NCI-H1436 (cell line): ENCODE data around the gene CSGALNACT2.
"Not testable (repeated sequence)": the region's sequence is repeated elsewhere in the genome, so short reads cannot be mapped to it uniquely, and the experiment has no call there.

Source experiments
- DNase-seq: peaks from one replicate; lab custom pipeline; 2025; lab: John Stamatoyannopoulos, UW

The CSGALNACT2 gene

DNA sequence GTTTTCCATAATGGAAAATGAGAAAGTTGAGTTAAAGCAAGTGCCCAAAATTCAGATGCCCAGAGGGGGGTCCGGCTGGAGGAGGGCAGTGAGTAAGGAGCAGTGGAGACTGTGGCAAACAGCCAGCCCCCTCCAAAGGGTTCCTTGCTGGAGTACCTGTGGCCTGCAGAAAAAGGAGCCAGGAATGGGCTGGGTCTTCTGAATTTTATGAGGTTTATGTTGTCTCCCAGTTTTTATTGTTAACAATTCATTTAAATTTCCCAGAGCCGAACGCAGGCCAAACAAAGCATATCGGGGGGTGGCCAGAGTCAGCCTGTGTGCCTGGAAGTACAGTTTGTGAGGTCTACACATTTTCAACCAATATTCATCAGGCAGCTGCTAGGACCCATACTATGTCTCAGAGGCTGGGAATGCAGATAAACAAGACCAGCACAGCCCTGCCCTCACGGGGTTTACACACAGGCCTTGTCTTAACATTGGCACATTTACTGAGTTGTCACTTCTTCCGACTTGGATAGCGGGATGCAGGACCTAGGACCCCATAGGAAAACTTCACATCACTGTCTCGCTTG, 12.9 kb upstream of the CSGALNACT2 start:
- DNase-seq: no peak

DNA sequence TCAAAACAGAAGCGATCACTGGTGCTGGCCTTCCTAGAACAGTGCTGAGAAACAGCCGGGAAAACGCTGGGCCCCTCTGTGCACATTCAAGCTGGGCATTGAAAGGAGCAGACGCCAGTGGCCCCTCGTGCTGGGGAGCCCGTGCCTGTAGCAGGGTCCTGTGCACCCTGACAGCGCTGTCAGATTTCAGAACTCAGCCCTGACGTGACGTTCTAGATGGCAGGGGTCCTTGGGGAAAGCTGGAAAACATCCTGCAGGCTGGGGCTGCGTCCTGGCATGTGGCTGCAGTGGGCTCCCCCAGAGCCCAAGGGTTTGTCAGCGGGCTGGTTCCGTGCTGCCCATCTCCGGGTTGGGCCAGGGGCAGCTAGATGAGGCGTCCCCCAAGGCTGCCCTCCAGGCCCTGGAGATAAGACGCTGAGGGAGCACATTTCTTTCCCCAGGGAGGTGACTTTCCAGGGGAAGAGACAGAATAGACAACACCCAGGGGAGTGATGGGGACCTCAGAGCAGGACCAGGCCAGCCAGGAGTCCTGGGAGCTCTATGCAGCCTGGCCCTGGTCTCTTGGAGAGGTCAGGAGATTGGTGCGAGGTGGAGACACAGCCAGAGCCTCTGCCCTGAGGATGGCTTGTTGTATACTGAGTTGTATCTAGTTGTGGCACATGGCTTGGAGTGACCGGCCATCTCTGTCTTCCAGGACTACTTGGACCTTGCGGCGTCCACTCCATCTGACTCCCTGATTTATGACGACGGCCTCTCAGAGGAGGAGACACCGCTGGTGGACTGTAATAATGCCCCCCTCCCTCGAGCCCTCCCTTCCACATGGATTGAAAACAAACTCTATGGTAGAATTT, 12.1 kb upstream of the CSGALNACT2 start:
- no peak for DNase-seq

DNA sequence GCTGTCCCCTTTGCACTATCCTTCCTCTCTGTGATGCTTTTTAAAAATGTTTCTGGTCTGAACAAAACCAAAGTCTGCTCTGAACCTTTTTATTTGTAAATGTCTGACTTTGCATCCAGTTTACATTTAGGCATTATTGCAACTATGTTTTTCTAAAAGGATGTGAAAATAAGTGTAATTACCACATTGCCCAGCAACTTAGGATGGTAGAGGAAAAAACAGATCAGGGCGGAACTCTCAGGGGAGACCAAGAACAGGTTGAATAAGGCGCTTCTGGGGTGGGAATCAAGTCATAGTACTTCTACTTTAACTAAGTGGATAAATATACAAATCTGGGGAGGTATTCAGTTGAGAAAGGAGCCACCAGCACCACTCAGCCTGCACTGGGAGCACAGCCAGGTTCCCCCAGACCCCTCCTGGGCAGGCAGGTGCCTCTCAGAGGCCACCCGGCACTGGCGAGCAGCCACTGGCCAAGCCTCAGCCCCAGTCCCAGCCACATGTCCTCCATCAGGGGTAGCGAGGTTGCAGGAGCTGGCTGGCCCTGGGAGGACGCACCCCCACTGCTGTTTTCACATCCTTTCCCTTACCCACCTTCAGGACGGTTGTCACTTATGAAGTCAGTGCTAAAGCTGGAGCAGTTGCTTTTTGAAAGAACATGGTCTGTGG, 11.4 kb upstream of the CSGALNACT2 start:
- DNase-seq: no peak

DNA sequence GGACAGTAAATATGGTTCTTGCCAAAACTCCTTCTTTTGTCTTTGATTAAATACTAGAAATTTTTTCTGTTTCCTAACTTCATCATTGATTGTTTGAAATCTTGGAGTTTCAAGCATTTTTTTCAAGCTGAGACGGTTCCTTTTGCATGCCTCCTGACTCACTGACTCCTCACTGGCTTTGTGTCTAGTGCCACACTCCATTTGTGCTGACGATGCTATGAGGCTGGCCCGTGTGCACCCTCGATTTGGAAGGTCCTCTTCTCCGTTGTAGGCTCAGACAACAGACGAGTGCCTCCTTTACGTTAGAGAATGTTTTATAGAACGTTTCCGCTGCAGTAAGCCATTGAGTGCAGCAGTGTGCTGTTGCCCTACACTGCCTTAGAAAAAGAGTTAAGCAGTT, 10.8 kb upstream of the CSGALNACT2 start:
- no peak for DNase-seq

DNA sequence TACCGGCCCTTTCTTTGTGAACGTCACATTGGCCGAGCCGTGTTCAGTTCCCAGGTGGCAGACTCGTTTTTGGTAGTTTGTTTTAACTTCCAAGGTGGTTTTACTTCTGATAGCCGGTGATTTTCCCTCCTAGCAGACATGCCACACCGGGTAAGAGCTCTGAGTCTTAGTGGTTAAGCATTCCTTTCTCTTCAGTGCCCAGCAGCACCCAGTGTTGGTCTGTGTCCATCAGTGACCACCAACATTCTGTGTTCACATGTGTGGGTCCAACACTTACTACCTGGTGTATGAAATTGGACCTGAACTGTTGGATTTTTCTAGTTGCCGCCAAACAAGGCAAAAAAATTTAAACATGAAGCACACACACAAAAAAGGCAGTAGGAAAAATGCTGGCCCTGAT, 9.9 kb upstream of the CSGALNACT2 start:
- DNase-seq: no peak

DNA sequence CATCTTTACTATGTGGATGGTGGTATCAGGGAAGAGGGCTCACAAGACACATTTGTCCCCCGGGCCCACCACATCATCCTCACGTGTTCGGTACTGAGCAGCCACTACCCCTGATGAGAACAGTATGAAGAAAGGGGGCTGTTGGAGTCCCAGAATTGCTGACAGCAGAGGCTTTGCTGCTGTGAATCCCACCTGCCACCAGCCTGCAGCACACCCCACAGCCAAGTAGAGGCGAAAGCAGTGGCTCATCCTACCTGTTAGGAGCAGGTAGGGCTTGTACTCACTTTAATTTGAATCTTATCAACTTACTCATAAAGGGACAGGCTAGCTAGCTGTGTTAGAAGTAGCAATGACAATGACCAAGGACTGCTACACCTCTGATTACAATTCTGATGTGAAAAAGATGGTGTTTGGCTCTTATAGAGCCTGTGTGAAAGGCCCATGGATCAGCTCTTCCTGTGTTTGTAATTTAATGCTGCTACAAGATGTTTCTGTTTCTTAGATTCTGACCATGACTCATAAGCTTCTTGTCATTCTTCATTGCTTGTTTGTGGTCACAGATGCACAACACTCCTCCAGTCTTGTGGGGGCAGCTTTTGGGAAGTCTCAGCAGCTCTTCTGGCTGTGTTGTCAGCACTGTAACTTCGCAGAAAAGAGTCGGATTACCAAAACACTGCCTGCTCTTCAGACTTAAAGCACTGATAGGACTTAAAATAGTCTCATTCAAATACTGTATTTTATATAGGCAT, 9.1 kb upstream of the CSGALNACT2 start:
- DNase-seq: no peak

DNA sequence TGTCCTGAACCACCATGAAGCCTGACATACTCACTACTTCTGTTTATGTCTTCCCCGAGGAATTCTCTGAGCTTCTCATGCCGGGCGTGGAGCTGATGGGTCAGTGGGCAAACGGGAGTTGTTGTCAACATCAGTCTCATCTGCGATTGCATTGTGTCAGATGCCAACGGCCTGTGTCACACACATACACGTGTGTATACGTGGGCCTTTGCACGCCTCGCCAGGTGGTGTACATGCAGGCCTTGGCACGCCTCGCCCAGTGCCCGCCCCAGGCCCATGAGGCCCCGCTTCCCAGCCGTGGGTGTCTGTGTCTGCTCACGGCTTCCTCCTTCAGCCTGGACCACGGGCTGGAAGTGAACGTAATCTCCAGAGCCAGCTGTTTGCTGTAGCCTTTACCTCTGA, 7.5 kb upstream of the CSGALNACT2 start:
- DNase-seq: no peak

DNA sequence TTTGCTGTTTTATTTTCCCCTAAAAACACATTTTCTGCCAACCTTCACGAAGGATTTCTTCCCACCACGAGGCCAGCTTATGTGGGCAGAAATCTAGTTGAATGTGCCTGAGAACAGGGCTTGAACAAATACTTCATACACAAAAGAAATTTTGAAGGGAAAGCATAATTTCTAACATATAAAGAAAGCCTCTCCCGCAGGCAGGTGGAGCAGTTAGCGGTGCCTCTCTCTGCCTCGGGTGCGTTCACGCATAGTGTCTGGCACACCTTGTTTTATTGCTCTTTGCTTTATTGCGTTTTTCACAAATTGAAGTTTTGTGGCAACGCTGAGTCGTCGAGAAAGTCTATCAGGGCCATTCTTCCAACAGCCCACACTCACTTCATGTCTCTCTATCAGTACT, 7.0 kb upstream of the CSGALNACT2 start:
- DNase-seq: no peak

DNA sequence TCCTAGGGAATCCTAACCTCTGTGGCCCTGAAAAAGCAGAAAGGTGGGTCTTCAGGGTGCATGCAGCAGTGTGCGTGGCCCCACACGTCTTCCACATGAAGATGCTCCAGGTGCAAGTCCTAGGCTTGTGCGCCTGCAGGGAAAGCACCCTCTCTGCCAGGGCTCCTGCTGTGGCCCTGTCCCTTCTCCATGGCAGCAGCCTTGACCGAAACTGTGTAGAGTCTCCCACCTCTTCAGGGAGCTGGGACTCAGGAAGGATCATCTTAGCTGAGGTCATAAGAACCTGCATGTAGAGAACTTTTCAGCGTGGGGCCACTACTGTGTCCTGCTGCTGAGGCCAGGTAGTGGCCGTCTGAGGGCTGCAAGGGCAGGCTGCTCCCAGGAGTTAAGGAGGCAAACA, 6.3 kb upstream of the CSGALNACT2 start:
- no peak for DNase-seq

DNA sequence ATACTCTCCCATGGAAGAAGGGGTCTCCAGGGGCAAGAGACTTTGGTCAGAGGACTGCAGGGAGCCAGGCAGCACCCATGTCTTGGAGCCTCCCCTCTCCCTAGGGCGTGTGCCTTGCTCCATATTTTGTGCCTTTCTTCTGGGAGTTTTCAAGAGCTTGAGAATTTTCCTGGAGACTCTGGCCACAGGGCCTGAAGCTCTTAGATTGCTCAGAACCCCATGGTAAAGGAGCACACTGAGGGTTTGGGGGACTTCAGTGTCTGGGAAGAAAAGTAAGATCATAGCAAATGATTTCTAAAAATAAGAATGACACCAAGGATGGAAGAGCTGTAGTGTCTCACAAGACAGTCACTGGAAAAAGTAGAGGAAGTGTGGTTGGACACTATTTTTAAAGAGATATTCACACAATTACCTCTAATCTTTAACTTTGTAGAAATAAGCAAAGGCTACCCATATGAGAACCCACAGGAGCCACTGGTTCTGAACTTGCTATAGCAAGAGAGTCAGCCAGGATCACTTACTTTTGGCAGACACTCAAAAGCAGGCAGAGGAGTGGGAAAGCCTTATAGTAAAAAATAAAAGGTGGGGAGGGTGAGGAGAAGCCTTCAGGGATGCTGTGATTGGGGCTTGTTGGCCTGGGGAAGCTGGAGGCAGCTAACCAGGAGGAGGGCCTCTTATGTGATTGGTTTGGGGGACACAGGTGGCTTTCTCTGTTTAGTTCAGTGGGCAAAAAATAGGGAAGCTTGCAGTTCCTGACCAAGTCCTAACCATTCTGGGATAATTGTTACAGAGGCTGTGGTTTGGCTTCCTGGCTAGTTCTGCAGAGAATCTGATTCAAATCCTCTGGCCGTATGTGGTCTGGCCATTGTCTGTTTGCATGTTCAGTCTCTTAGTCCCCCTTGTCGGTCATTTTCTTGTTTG, 5.1 kb upstream of the CSGALNACT2 start:
- DNase-seq: no peak

DNA sequence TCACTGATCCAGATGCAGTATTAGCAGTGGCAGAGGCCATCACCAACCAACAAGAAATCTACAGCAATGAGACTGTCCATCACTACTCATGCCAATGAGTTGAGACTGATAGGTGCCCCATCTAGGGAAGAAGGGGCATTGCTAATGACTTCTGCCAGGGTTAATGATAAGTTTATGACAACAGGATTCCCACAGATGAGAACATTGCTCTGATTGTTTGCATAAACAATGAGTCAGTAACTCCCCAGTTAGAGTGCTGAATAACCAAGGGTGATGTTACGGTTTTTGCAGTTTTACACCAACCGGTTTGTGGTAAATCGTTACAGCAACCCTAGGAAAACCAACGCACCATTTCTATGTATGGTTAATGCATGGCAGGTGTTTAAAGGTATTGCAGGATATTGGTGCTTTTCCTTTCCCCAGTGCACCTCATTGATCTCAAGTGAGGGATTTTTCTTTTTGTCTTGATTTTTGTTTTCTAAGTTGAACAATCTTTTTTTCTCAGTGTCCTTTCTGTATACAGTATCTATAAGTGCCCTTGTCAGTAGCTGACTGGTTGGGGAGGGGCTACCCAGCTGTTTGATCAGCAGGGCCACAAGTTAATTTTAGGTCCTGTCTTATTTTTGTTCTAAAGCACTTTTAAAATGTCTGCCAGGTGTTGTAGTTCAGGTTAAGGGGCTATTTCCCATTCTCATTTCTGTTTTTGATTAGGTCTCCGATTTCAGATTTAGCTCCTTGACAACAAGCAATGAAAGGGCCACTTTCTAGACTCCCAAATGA, 3.9 kb upstream of the CSGALNACT2 start:
- DNase-seq: no peak

DNA sequence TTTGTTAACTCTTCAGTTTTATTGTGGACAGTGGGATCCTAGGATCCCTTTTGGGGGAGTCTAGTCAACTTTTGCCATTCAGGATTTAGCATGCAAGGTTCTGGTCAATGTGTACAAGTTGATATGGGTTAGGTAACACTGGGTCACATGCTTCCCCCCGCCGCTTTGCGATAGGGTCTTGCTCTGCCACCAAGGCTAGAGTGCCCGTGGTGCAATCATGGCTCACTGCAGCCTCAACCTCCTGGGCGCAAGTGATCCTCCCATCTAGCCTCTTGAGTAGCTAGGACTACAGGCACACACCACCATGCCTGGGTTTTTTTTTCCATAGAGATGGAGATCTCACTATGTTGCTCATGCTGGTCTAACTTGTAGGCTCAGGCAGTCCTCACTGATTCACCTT, 3.2 kb upstream of the CSGALNACT2 start:
- no peak for DNase-seq

DNA sequence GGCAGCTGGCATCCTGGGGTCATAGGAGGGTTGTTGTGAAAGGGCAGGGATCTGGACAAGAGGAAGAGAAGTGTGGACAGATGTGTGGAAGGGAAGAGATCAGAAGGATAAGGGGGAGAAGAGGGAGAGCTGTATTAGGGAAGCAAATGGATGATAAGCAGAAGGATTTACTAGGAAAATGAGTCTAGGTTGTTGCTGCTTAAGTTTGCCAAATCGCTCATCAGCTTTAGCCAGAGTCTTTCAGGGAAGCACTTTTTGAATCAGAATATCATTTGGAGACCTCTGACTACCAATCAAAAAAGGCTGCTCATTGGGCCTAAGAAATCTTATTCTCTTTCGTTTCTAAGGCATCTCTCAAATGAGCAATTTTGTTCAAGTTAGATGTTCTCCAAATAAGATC, 2.6 kb upstream of the CSGALNACT2 start:
- no peak for DNase-seq

DNA sequence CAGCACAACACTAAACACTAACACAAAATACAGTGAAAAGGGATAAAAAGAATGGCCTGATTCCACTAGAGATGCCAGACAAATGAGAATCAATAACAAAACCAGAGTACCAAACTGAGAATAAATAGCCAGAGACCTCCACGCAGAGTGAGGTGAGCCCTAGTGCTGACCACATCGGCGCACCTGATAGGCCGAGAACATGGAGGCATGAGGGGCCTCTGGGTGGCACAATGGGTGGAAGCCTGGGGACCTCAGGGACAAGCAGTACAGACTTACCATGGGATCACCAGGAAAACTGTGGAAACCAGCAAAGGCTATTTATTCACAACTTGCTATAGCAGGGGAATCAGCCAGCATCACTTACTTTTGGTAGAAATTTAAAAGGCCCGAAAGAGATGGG, 1.8 kb upstream of the CSGALNACT2 start:
- DNase-seq: no peak

DNA sequence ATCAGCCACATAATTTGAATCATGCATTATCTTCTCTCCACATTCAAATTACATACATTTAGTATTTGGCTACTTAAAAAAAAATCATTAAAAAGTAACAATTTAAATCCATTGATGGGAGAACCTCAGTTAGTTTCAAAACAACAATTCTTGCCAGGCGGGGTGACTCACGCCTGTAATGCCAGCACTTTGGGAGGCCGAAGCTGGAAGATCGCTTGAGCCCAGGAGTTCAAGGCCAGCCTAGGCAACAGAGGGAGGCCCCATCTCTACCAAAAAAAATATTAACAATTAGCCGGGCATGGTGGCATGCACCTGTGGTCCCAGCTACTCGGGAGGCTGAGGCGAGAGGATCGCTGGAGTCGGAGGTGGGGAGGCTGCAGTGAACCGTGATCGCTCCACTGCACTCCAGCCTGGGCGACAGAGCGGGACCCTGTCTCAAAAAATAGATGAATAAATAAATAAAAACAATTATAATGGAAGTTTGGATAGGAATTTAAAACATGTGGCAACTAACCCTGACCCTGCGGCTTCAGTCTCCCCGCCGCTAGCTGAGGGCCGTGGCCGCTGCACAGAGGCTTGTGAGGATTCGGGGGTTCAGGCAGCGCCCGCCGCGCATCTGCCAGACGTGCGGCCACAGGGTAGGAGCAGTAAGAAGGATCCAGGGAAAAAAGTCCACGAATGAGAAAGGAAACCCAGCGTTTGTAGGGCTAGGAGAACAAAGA, 1.1 kb upstream of the CSGALNACT2 start:
- no peak for DNase-seq

DNA sequence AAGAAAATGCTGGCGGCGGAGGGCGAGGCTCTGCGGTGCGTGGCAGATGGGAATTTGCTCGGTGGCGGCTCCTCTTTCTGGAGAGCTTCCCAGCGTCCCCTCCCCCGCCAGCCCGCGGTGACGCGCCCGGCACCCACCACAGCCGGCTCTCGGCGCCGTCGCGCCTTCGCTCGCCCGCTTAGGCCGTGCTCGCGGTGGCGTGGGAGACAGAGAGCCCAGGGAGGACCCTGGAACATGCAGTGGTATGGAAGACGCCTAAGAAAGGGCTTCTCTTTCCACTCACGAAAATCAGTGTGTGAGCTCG, 576 bp upstream of the CSGALNACT2 start:
- DNase-seq: peak; percentile 36

DNA sequence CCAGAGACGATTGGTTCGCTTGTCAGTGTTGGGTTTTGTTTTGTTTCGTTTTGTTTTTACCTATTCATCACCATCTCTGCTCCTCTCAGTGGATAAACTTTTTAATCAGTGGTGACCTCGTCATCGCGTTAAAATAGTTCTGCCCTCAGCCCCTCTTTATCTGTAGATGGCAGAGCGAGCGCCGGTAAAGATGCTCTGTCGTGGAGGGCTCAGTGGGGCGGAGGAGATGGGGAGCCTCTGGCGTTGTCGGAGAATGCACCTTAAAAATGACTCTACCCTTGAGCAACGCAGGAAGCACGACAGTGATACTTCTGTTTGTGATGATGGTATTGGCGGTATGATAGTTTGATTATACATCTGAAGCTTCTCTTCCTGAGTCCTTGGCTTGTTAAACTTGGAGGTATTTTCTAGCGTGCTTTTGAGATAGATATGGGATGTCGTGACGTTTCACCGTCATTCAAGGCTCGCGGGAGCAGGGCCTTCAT, 554 bp downstream of the CSGALNACT2 start:
- DNase-seq: no peak

DNA sequence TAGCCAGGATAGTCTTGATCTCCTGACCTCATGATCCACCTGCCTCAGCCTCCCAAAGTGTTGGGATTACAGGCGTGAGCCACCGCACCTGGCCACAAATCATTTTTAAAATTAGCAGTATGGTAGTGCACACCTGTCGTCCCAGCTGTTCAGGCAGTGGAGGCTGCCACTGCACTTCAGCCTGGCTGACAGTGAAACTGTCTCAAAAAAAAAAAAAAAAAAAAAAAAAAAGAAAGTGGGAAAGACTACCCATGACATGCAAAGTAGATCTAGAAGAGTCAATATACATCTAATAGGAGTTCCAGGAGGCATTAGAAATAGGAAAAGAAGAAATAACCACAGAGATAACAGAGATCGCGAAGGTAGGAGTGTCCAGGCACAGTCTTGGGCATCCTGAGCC, 3.2 kb downstream of the CSGALNACT2 start:
- DNase-seq: no peak

DNA sequence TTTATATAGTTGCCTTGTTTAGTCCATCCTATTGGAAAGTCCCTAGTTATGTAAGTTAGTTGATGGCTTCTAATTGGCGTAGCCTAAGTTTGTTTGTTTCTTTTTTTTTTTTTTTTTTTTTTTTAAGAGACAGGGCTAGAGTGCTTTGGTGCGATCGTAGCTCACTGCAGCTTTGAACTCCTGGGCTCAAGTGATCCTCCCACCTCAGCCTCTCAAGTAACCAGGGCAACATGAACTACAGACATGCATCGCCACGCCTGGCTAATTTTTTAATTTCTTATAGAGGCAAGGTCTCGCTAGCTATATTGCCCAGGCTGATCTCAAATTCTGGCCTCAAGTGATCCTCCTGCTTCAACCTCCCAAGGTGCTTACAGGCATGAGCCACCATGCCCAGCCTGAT, 7.1 kb downstream of the CSGALNACT2 start:
- DNase-seq: no peak

DNA sequence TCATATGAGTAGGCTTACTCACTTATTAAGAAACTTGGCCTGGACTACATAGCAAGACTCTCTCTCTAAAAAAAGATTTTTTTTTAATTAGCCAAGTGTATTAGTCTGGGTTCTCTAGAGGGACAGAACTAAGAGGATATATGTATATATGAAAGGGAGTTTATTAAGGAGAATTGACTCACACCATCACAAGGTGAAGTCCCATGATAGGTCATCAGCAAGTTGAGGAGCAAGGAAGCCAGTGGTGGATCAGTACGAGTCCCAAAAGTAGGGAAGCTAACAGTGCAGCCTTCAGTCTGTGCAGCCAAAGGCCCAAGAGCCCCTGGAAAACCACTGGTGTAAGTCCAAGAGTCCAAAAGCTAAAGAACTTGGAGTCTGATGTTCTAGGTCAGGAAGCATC, 7.7 kb downstream of the CSGALNACT2 start:
- not testable (repeated sequence) for DNase-seq
